ENCODE results near the gene TMPRSS11E.
"Not testable (repeated sequence)": the region's sequence is repeated elsewhere in the genome, so short reads cannot be mapped to it uniquely, and the experiment has no call there.

The TMPRSS11E gene

DNA sequence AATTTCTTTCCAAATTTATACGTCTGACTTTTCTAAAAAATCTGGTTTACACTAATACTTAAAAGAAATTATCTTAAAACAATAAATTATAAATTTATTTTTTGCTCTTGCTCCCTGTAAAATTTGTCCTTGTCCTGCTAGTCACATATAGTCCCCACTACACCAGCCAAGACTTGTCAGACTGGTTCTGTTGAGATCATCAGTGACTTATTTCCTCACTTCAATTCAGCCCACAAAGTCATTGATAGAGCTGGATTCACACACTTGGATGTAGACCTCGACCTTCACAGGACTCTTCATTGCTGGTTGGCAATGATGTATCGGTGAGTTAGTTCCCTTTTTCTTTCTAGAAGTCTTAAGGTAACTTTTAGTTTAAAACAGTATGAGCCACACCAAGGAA, at the start of gene TMPRSS11E:
TSS of gene TMPRSS11E (plus strand) at position 263 of the 400 bp plus-strand sequence. CDS start at position 313, 50 bp downstream.
- TF ChIP-seq POLR2A (IDR thresholded peaks at IDR 0.05; ENCODE audit: low read depth, low read length): no peak
- FAIRE-seq (no peak), DNase-seq (ENCODE audit: insufficient read length, low spot score) (no peak)

DNA sequence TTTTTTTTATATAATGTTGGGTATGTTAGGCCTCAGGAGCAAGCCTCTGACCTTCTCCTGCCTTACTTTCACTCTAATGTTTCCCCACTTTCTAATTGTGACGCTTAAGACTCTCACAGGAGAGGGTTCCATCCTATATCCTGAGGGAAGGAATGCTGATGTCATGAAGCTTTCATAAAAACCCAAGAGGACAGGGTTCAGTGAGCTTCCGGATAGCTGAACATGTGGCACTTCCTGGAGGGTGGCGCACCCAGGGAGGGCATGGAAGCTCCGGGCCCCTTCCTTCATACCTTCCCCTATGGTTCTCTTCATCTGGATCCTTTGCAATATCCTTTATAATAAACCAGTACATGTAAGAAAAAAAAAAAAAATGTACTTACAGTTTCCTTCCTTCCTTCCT, 48.0 kb upstream of the TMPRSS11E start:
- DNase-seq (ENCODE audit: insufficient read length, low spot score): no peak
- FAIRE-seq: no peak

DNA sequence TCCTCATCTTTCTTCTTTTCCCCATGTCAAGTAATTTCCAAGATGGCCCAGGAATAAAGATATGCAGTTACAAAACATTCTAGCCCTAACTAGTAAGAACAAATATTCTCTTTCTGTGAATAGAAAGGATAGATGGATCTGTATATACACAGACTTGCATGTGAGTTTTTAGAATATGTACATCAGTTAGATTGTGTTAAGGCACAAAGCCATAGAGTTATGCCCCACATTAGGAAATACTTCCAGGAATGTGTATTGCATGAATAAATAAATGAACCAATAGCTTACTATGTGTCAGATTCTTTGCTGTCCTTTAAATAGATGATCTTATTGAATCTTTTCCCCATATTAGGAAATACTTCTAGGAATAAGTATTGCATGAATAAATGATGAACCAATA, 46.0 kb upstream of the TMPRSS11E start:
- no peak for TF ChIP-seq POLR2A (IDR thresholded peaks at IDR 0.05; ENCODE audit: low read depth, low read length)
- no peak for FAIRE-seq

More for the DNA sequence above, 48.0 kb upstream of the TMPRSS11E start:
- no peak for TF ChIP-seq POLR2A (IDR thresholded peaks at IDR 0.05; ENCODE audit: low read depth, low read length)

DNA sequence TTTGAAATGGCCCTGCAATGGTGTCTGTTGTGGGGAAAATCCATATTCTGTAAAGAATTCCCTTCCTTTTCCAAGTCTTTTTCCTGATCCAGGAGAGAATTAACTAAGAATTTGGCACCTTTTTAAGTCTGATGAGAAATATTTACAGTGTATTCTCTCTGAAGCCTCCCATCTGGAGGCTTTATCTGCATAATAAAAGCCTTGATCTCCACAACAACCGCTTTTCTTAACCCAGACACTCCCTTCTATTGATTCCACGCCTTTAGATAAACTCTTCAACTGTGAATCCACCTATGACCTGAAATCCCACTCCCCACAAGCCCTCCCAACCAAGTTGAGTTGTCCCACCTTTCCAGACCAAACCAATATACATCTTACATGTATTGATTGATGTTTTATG, 43.1 kb upstream of the TMPRSS11E start:
- TF ChIP-seq POLR2A (IDR thresholded peaks at IDR 0.05; ENCODE audit: low read depth, low read length): no peak
- FAIRE-seq (no peak), DNase-seq (ENCODE audit: insufficient read length, low spot score) (no peak)

More for the DNA sequence above, 46.0 kb upstream of the TMPRSS11E start:
- DNase-seq (ENCODE audit: insufficient read length, low spot score): no peak

- FAIRE-seq; DNase-seq (ENCODE audit: insufficient read length, low spot score): not testable (repeated sequence)
These were observed 41.4 kb upstream of the TMPRSS11E start for GRCh38 chr4:68405718-68406478.

DNA sequence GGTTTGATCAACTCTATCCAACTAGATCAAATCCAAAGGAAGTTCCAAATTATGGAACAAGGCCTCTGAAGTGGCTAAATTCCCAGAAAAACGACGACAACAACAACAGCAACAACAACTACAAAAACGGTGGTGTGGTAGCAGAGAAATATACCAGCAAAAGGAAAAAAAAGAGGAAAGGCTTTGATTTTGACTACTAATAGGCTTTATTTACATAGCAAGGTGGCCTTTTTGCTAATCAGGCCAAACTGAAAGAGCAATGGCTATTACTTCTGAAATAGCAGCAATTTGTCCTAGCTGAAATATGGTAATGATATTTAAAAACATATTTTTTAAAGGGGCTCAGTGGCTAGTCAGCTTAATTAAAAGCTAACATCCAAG, 40.8 kb upstream of the TMPRSS11E start:
- no peak for DNase-seq (ENCODE audit: insufficient read length, low spot score)
- no peak for TF ChIP-seq POLR2A (IDR thresholded peaks at IDR 0.05; ENCODE audit: low read depth, low read length)
- no peak for FAIRE-seq

DNA sequence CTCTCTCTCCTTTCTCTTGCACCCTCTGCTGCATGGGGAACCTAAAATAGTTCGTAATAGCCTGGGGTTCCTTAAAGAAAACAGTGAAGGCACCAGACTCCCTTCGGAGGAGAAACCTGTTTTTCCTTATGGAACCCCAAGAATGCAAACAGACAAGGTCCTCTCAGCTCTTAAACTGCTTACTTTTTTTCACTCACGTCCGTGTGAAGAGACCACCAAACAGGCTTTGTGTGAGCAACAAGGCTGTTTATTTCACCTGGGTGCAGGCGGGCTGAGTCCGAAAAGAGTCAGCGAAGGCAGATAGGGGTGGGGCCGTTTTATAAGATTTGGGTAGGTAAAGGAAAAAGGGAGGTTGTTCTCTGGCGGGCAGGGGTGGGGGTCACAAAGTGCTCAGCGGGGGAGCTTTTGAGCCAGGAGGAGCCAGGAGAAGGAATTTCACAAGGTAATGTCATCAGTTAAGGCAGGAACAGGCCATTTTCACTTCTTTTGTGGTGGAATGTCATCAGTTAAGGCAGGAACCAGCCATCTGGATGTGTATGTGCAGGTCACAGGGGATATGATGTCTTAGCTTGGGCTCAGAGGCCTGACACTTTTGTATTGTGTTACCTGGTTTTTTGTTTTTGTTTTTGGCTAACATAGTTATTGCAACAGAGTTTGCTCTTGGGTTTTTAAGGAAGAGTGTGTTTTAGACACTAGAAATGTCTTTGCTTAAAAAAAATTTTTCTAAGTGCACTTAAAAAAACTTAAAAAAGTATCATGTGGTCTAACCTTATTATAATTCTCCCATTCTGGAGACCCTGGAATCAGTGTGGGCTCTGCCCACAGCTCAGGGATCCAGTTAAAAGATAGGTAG, 40.0 kb upstream of the TMPRSS11E start:
- not testable (repeated sequence) for DNase-seq (ENCODE audit: insufficient read length, low spot score); FAIRE-seq

GRCh38 chr4:68407868-68408190, 39.4 kb upstream of the TMPRSS11E start:
- DNase-seq (ENCODE audit: insufficient read length, low spot score) (no peak), FAIRE-seq (no peak)
- TF ChIP-seq POLR2A (IDR thresholded peaks at IDR 0.05; ENCODE audit: low read depth, low read length): no peak

GRCh38 chr4:68410149-68410548, 37.1 kb upstream of the TMPRSS11E start:
- FAIRE-seq (no peak), DNase-seq (ENCODE audit: insufficient read length, low spot score) (no peak)
- TF ChIP-seq POLR2A (IDR thresholded peaks at IDR 0.05; ENCODE audit: low read depth, low read length): no peak

DNA sequence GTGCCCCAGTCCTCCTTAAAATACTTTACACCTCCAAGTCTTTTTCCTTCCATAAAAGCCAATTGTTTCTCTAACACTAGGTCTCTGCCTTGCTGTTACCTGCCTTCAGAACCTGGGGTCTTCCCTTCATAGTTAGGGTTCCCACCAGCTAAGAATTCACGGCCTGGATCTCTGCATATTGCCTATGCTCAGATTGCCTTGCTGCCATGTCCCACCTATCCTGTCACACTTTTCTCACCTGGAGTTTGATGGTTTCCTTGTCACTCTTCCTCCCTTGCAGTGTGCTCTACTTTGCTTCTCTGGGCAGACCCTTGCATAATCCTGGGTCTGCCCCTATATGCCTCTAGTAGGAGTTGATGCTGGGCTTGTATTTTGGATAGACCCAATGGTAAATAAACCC, 36.6 kb upstream of the TMPRSS11E start:
- FAIRE-seq (no peak), DNase-seq (ENCODE audit: insufficient read length, low spot score) (no peak)
- TF ChIP-seq POLR2A (IDR thresholded peaks at IDR 0.05; ENCODE audit: low read depth, low read length): no peak

GRCh38 chr4:68412031-68412430, 35.2 kb upstream of the TMPRSS11E start:
- FAIRE-seq; DNase-seq (ENCODE audit: insufficient read length, low spot score): not testable (repeated sequence)

GRCh38 chr4:68416591-68416990, 30.7 kb upstream of the TMPRSS11E start:
- no peak for TF ChIP-seq POLR2A (IDR thresholded peaks at IDR 0.05; ENCODE audit: low read depth, low read length)
- no peak for DNase-seq (ENCODE audit: insufficient read length, low spot score)
- FAIRE-seq: no peak

GRCh38 chr4:68426516-68426915, 20.7 kb upstream of the TMPRSS11E start:
- DNase-seq (ENCODE audit: insufficient read length, low spot score) (no peak), FAIRE-seq (no peak)
- TF ChIP-seq POLR2A (IDR thresholded peaks at IDR 0.05; ENCODE audit: low read depth, low read length): no peak

GRCh38 chr4:68430337-68430736, 16.9 kb upstream of the TMPRSS11E start:
- DNase-seq (ENCODE audit: insufficient read length, low spot score): no peak
- no peak for FAIRE-seq
- no peak for TF ChIP-seq POLR2A (IDR thresholded peaks at IDR 0.05; ENCODE audit: low read depth, low read length)

GRCh38 chr4:68432320-68432719, 14.9 kb upstream of the TMPRSS11E start:
- FAIRE-seq: no peak
- no peak for DNase-seq (ENCODE audit: insufficient read length, low spot score)
- no peak for TF ChIP-seq POLR2A (IDR thresholded peaks at IDR 0.05; ENCODE audit: low read depth, low read length)

All from H54 (cell line).